Upper lobe of left lung (tissue), 6 donors: ENCODE measurements around the gene PRKCE. TPM values are rescaled to one million over a fixed set of nuclear protein-coding genes. Genes with fewer than 3 reads are reported as not detected.

Experiments used
- ATAC-seq, 2 donors: fragments of 200-7000 bp; cut with Tn5 transposase; one replicate each; pipeline ENCODE4 v1.9.1; 2022; ENCODE audit warnings: mild to moderate bottlenecking in 2 of 2, moderate library complexity in 2 of 2; ENCODE audit not compliant: low FRiP score in 2 of 2
- DNase-seq, 2 donors: peaks; one replicate each; pipeline ENCODE4 v3.0.0-alpha.2; 2019 to 2020
- H3K27ac ChIP-seq, 4 donors: fragments of 200-600 bp; sonication (generic); one replicate each; pipeline ENCODE4 v1.5.1; 2016 to 2019
- H3K27me3 ChIP-seq, 4 donors: fragments of 200-600 bp; sonication (generic); one replicate each; pipeline ENCODE4 v1.5.1; 2017 to 2019
- H3K36me3 ChIP-seq, 4 donors: fragments of 200-600 bp; sonication (generic); one replicate each; pipeline ENCODE4 v1.5.1; 2016 to 2019
- H3K4me1 ChIP-seq, 4 donors: fragments of 200-600 bp; sonication (generic); one replicate each; pipeline ENCODE4 v1.5.1; 2018 to 2019
- H3K4me3 ChIP-seq, 4 donors: fragments of 200-600 bp; sonication (generic); one replicate each; pipeline ENCODE4 v1.5.1; 2017 to 2019; ENCODE audit warnings: mild to moderate bottlenecking in 2 of 4, moderate library complexity in 1 of 4
- H3K9me3 ChIP-seq, 4 donors: fragments of 200-600 bp; sonication (generic); one replicate each; pipeline ENCODE4 v1.5.1; 2018 to 2019
- EP300 ChIP-seq, 4 donors: sonication (generic); formaldehyde crosslinking; IDR thresholded peaks; one replicate each; pipeline ENCODE4 v1.5.1; 2017; ENCODE audit warnings: antibody characterized with exemption in 4 of 4, control low read depth in 2 of 4
- POLR2A ChIP-seq, 4 donors: fragments of 450-650 bp; IDR thresholded peaks; one replicate each; pipeline ENCODE4 v1.5.1; 2016 to 2017; ENCODE audit warnings: antibody characterized with exemption in 4 of 4, mild to moderate bottlenecking in 2 of 4
- POLR2AphosphoS5 ChIP-seq, 2 donors: sonication (generic); formaldehyde crosslinking; IDR thresholded peaks; one replicate each; pipeline ENCODE4 v1.5.1; 2017; ENCODE audit warnings: antibody characterized with exemption in 2 of 2
- WGBS, 2 donors: methylation state at CpG; one replicate each; pipeline ENCODE4 v1.1.5; 2017 to 2018; 5-methylcytosine and 5-hydroxymethylcytosine counted together
- total RNA-seq, 6 donors: library from RNA; depleted of rRNA in 4 of 6; stranded (reverse); fragments of >200 nt in 4 of 6; gene quantifications; one replicate each; pipeline versions ENCODE4 v1.1.0 to v1.2.1, GENCODE V29; 2016 to 2021
- TF ChIP-seq, protein P1 (sequence below), 6 experiments: fragments of 450-650 bp in 4 of 6; fragments of 200-600 bp in 2 of 6; sonication (generic) in 2 of 6; IDR thresholded peaks; one replicate each; pipeline ENCODE4 v1.5.1; 2016 to 2019; ENCODE audit warnings: antibody characterized with exemption in 6 of 6
- donor health status: DM: no; HTN: no; CAD: no; lungs with moderate emphysema.
- donor health status: DM: no; HTN: yes; CAD: no; lungs with severe emphysema.

PRKCE gene
- total RNA-seq, 6 donors from 2014 or later = 54.9 to 124 (median 75.6) TPM

DNA sequence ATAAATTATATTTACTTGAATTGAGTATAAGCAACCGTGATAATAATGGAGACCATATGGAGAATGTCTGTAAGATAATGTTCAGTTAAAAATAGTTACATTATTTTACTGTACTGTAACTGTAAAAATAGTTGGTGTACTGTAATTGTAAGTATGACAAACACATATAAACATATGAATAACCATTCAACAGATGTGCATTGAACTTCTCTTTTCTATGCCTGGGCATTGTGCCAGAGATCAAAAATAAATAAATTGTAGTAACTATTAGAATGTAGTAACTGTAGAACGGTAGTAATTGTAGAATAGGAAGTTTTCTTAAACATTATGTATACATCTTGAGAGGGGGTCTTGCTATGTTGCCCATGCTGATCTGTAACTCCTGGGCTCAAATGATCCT lies 358.3 kb downstream of the PRKCE start:
- Histone ChIP-seq H3K36me3 (peaks cover 0 to 29% (median 3%) of the 10 kb centered on the region in 4 donors), H3K27ac (peak overlapping the region in 2 of 4 donors; percentile 55 to 67), H3K4me3 (no peak overlapping the region), H3K4me1 (peaks cover 0 to 14% (median 7%) of the 10 kb centered on the region in 4 donors), H3K27me3 (no peaks in the 10 kb centered on the region), H3K9me3 (no peaks in the 10 kb centered on the region)
- WGBS, 2 donors = 20 to 29% methylated on average over 2 of the region's 2 CpGs
- no peak for TF ChIP-seq EP300 (IDR thresholded peaks at IDR 0.05)
- TF ChIP-seq POLR2A (IDR thresholded peaks at IDR 0.05) = no peak
- TF ChIP-seq, protein P1, sequence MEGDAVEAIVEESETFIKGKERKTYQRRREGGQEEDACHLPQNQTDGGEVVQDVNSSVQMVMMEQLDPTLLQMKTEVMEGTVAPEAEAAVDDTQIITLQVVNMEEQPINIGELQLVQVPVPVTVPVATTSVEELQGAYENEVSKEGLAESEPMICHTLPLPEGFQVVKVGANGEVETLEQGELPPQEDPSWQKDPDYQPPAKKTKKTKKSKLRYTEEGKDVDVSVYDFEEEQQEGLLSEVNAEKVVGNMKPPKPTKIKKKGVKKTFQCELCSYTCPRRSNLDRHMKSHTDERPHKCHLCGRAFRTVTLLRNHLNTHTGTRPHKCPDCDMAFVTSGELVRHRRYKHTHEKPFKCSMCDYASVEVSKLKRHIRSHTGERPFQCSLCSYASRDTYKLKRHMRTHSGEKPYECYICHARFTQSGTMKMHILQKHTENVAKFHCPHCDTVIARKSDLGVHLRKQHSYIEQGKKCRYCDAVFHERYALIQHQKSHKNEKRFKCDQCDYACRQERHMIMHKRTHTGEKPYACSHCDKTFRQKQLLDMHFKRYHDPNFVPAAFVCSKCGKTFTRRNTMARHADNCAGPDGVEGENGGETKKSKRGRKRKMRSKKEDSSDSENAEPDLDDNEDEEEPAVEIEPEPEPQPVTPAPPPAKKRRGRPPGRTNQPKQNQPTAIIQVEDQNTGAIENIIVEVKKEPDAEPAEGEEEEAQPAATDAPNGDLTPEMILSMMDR (IDR thresholded peaks at IDR 0.05) = no peak
- no peak for TF ChIP-seq POLR2AphosphoS5 (IDR thresholded peaks at IDR 0.05)
- no peak for ATAC-seq
- no peak for DNase-seq

DNA sequence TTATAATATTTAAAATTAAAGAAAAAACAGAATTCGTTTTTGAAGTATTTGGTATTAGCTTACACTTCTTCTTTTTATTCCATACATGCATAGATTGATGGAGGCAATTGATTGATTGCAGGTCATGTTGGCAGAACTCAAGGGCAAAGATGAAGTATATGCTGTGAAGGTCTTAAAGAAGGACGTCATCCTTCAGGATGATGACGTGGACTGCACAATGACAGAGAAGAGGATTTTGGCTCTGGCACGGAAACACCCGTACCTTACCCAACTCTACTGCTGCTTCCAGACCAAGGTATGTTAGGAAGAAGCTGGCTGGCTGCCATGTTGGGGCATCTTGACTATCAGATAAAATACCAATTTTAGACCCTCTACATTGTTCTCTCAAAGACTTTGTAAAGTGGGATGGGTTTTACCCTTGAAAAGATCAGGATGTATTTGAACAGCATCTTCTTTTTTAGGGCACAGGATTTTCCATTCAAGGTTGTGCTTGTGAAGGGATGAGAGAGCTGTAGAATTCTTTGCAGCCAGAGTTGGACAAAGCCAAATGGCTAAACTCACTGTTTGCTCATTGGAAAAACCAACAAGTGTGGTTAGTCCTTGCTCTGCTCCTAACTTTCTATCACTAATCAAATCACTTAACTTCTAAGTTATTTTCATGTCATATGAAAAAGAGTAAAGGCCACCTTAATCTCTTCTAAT lies 358.9 kb downstream of the PRKCE start:
- no peak overlapping the region for H3K4me3 ChIP-seq
- H3K36me3 ChIP-seq = peaks cover 0 to 23% (median 1%) of the 10 kb centered on the region in 4 donors
- peak overlapping the region in 2 of 4 donors; percentile 55 to 67 for H3K27ac ChIP-seq
- WGBS, 2 donors = 69 to 79% methylated on average over 5 of the region's 5 CpGs
- H3K27me3 ChIP-seq = no peaks in the 10 kb centered on the region
- H3K9me3 ChIP-seq = no peaks in the 10 kb centered on the region
- H3K4me1 ChIP-seq = peaks cover 0 to 20% (median 13%) of the 10 kb centered on the region in 4 donors
- DNase-seq (no peak), ATAC-seq (no peak)
- no peak for TF ChIP-seq POLR2AphosphoS5 (IDR thresholded peaks at IDR 0.05)
- TF ChIP-seq, protein P1 (IDR thresholded peaks at IDR 0.05) = no peak
- TF ChIP-seq POLR2A (IDR thresholded peaks at IDR 0.05) = no peak
- no peak for TF ChIP-seq EP300 (IDR thresholded peaks at IDR 0.05)

DNA sequence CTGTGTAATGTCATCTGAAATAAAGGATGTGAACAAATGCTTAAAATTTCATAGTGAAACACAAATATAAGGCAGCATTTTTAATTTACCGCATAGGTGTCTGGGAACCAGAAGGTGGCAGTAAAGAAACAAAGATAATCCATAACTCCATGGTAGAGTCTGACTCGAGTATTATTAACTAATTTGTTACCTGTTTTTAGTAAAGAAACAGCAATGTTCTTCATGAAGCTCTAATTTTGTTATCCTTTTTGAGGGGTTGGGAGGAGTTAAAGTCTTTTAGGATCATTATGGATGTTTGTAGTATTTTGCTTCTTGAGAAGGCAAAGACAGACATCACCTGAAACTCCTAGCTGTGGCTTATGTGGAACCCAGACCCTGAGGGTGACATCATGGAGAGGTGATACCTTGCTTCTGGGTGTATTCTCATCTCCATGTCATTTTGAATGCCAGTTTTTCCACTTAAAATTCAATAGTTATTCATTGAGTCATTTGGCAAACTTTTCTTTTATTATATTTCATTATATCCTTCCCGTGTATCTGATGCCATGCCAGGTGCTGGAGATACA lies 359.5 kb downstream of the PRKCE start:
- Histone ChIP-seq H3K4me1 (peaks cover 0 to 22% (median 15%) of the 10 kb centered on the region in 4 donors), H3K27me3 (no peaks in the 10 kb centered on the region), H3K36me3 (peaks cover 0 to 18% (median 1%) of the 10 kb centered on the region in 4 donors), H3K4me3 (no peak overlapping the region), H3K27ac (peak overlapping the region in 3 of 4 donors; percentile 2 to 67 (median 62)), H3K9me3 (no peaks in the 10 kb centered on the region)
- ATAC-seq (peak in 1 of 2 donors; percentile 55), DNase-seq (no peak)
- 32 to 36% methylated on average over 3 of the region's 3 CpGs for WGBS, 2 donors
- TF ChIP-seq, protein P1 (IDR thresholded peaks at IDR 0.05) = peak; percentile 44 to 66 (median 52)
- TF ChIP-seq EP300 (IDR thresholded peaks at IDR 0.05) = no peak

DNA sequence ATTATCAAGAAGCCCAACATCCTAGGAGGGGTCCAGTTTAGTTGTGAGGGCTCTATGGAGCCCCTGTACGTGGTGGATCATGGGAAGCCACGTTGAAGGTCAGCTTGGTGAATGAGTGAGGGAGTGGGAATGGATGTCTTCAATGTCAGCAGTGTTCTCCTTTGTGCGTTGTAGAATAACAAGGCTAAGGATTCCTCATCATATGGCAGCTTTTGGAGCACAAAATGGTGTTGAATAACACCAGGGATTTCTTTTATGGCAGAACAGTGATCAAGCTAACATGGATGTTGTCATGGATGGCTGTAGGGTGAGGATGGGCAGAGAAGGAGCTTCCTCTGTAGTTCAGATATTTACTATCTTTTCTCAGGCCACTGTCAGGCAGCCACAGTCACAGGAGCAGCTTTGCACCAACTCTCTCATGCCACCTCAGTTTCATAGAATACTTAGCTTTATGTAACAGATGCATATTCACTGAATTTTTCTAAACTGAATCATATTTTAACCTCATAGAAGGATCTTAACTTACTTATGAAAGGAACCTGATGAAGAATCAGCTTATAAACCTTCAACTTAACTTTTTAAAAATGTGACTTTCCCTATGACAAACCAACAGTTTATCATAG lies 361.3 kb downstream of the PRKCE start:
- H3K4me3 ChIP-seq = no peak overlapping the region
- H3K27me3 ChIP-seq = no peaks in the 10 kb centered on the region
- H3K27ac ChIP-seq = peak overlapping the region in 3 of 4 donors; percentile 28 to 62 (median 43)
- DNase-seq (no peak), ATAC-seq (no peak)
- no peaks in the 10 kb centered on the region for H3K9me3 ChIP-seq
- H3K4me1 ChIP-seq = peaks cover 0 to 22% (median 15%) of the 10 kb centered on the region in 4 donors
- WGBS, 2 donors = 65 to 71% methylated on average over 3 of the region's 3 CpGs
- H3K36me3 ChIP-seq = peaks cover 0 to 19% (median 1%) of the 10 kb centered on the region in 4 donors
- TF ChIP-seq POLR2A (IDR thresholded peaks at IDR 0.05) (no peak), POLR2AphosphoS5 (IDR thresholded peaks at IDR 0.05) (no peak), EP300 (IDR thresholded peaks at IDR 0.05) (no peak)
- TF ChIP-seq, protein P1 (IDR thresholded peaks at IDR 0.05) = no peak
